Inferior parietal cortex (tissue), 1 donor: ENCODE data around the gene LOX.

Source experiments
- DNase-seq: peaks from one replicate; pipeline ENCODE4 v3.0.0-alpha.2; 2016; ENCODE audit errors: extremely low spot score

The LOX gene

GRCh38 chr5:122054266-122054665 is 23.8 kb downstream of the LOX start:
- DNase-seq, result no peak

- DNase-seq, result no peak
Observed at GRCh38 chr5:122053181-122054109, 24.6 kb downstream of the LOX start.

- DNase-seq, result no peak
Observed at GRCh38 chr5:122051569-122051968, 26.5 kb downstream of the LOX start.

GRCh38 chr5:122050959-122051358 is 27.1 kb downstream of the LOX start:
- no peak for DNase-seq

- no peak for DNase-seq
Observed at GRCh38 chr5:122040636-122041302, 37.3 kb downstream of the LOX start.

GRCh38 chr5:122036326-122036725 is 41.7 kb downstream of the LOX start:
- no peak for DNase-seq

GRCh38 chr5:122035913-122036312 is 42.1 kb downstream of the LOX start:
- no peak for DNase-seq

GRCh38 chr5:122031836-122032235 is 46.2 kb downstream of the LOX start:
- DNase-seq, result no peak

GRCh38 chr5:122030251-122030650 is 47.8 kb downstream of the LOX start:
- no peak for DNase-seq

- DNase-seq, result no peak
Observed at GRCh38 chr5:122029818-122030217, 48.2 kb downstream of the LOX start.

- no peak for DNase-seq
Observed at GRCh38 chr5:122022966-122023365, 55.1 kb downstream of the LOX start.

GRCh38 chr5:122019919-122020590 is 58.0 kb downstream of the LOX start:
- DNase-seq, result no peak

- no peak for DNase-seq
Observed at GRCh38 chr5:122015471-122015870, 62.6 kb downstream of the LOX start.

GRCh38 chr5:122014236-122014935 is 63.7 kb downstream of the LOX start:
- DNase-seq, result no peak
